GM10266 (cell line): ENCODE measurements around the gene ZNF287.

ENCODE experiments used
- DNase-seq: peaks from one replicate; pipeline ENCODE4 v3.0.0; 2012; ENCODE audit errors: extremely low spot score
- TF ChIP-seq, protein P1 (sequence below): IDR thresholded peaks from 2 replicates; pipeline ENCODE4 v1.5.1; 2012; ENCODE audit warnings: mild to moderate bottlenecking, low read depth; ENCODE audit not compliant: control insufficient read depth, insufficient read depth; ENCODE audit errors: missing control alignments

ZNF287 gene

DNA sequence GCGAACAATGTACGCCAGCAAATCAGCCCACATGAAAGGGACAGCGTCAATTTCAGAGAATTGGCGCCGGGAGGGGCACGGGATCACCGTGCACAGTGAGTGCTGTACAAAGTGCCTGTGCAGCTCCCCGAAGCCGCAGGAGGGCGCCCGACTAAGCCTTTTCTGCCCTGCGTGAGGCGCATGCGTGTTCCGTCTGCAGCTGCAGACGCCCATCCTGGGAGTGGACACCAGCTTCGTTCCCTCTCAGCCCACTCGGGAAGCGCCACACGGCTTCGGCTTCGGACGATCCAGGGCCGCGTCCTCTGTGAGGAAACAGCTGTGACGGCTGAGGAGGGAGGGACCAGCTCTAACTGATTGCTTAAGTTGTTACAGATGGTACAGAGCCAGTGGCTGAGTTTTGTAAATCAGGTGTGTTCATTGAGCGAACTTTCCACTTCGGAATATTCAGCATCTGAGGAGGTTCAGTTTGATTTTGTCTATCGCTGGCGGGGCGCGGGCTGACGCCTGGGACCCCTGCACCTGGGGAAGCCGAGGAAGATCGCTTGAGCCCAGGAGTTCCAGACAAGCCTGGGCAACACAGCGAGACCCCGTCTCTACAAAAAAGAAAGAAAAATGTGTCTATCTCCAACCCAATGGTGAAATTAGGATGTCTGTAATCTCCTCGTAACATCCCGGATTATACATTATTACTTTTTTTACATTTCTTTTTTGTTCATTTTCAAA is 15.4 kb upstream of the ZNF287 start:
- DNase-seq, result peak; percentile 85
- TF ChIP-seq, protein P1, sequence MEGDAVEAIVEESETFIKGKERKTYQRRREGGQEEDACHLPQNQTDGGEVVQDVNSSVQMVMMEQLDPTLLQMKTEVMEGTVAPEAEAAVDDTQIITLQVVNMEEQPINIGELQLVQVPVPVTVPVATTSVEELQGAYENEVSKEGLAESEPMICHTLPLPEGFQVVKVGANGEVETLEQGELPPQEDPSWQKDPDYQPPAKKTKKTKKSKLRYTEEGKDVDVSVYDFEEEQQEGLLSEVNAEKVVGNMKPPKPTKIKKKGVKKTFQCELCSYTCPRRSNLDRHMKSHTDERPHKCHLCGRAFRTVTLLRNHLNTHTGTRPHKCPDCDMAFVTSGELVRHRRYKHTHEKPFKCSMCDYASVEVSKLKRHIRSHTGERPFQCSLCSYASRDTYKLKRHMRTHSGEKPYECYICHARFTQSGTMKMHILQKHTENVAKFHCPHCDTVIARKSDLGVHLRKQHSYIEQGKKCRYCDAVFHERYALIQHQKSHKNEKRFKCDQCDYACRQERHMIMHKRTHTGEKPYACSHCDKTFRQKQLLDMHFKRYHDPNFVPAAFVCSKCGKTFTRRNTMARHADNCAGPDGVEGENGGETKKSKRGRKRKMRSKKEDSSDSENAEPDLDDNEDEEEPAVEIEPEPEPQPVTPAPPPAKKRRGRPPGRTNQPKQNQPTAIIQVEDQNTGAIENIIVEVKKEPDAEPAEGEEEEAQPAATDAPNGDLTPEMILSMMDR, result peak; percentile 85

DNA sequence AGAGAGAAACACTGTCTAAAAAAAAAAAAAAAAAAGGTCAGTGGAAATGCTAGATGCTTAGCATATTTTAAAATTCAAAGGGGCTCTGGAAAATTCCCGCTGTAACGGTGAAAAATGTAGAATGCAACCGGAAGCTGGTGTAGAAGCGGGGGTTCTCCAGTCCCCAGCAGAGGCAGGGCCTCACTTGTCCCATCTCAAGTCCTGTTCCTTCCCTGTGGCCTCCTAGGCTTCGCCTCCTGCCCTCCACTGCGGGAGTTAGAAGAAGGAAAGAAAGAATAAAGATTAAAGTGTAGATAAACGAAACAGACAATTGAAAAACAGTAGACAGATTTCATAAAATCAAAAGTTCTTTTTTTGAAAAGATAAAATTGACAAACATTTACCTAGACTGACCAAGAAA is 14.8 kb upstream of the ZNF287 start:
- TF ChIP-seq, protein P1, result no peak

DNA sequence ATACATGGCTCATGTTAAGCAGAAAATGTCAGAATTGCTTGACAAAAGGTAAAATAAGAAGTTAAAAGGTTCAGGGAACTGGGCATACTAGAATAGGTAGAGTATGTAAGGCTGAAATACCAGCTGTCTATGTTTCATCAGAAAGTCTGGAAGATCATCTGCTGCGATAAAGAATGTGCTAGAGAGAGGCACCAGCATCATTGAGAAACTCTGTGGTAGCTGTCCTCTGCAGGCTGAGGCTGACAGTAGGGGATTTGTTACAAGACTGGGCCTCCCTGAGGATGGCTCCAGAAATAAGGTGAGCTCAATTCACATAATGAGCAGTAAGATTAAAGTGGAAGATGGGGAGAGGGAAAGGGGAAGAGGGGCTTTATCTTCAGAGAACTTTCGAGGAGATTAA is 4.5 kb upstream of the ZNF287 start:
- no peak for DNase-seq
- TF ChIP-seq, protein P1, result no peak

More for the DNA sequence above, 14.8 kb upstream of the ZNF287 start:
- DNase-seq, result no peak

DNA sequence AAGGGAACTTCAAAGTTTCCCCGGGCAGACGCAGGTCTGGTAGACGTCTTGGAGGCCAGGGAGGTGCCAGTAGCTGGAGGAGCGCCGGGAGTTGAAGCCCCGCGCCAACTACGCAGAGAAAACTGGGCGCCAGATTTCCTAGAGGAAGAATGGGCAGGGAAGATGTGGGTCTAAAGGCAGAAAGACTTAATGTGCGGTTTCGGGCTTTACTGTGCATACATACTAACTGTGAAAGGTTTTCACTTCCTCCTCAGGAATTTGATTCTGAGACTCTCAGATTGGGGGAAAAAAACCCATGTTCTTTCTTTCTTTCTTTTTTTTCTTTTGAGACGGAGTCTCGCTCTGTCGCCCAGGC is 331 bp upstream of the ZNF287 start:
- TF ChIP-seq, protein P1, result no peak

DNA sequence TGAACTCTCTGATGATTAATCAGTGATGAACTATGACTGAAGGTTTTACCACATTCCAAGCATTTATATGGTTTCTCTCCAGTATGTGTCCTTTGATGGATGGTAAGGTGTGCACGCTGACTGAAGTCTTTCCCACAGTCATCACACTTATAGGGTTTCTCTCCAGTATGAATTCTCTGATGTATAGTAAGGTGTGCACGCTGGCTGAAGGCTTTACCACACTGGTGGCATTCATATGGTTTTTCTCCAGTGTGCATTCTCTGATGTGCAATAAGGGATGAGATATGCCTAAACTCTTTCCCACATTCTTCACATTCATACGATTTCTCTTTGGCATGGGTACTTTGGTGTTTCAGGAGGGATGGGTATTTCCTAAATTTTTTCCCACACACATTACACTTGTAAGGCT is 16.4 kb downstream of the ZNF287 start:
- DNase-seq, result no peak
- TF ChIP-seq, protein P1, result no peak

More for the DNA sequence above, 331 bp upstream of the ZNF287 start:
- DNase-seq, result no peak

DNA sequence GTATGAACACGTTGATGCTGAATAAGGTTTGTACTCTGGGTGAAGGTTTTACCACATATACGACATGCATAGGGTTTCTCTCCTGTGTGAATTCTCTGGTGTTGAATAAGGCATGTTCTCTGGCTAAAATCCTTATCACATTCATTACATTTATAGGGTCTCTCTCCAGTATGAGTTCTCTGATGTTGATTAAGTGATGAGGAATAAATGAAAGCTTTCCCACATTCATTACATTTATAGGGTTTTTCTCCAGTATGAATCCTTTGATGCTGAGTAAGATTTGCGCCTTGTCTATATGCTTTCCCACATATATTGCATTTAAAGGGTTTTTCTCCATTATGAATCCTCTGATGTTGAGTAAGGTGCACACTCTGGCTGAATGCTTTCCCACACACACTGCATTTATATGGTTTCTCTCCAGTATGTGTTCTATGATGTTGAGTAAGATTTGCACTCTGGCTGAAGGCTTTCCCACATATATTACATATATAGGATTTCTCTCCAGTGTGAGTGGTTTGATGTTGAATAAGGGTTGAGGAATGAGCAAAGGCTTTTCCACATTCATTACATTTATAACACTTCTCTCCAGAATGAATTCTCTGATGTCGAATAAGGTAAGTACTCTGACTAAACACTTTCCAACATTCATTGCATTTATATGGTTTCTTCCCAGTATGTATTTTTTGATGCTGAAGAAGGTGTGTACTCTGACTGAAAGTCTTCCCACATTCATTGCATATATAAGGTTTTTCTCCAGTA is 16.9 kb downstream of the ZNF287 start:
- DNase-seq, result no peak
- TF ChIP-seq, protein P1, result no peak

DNA sequence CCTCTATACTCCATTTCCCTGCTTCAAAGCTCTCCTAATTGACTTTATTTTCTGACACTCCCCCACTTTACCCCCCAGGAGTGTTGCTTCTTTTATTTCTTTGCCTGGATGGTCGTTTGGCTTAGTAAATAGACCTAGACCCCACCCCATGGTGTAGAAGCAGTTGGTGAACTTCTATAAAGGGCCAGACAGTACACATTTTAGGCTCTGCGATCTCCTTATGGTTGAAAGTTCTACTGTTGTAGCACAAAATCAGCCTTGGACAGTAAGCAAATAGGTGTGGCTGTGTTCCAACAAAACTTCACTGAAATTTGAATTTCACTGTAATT is 31.9 kb downstream of the ZNF287 start:
- TF ChIP-seq, protein P1, result no peak
- DNase-seq, result no peak
